Lower leg skin (tissue), 4 donors: ENCODE data around the gene PTTG1IP. TPM values are rescaled to one million over a fixed set of nuclear protein-coding genes. Genes with fewer than 3 reads are reported as not detected.

Experiments
- DNase-seq, 2 donors: peaks; one replicate each; pipeline ENCODE4 v3.0.0-alpha.2; 2019; ENCODE audit warnings: low spot score in 2 of 2
- H3K4me3 ChIP-seq: fragments of 200-600 bp; sonication (generic); 2 replicates; pipeline ENCODE4 v1.5.1; 2017; ENCODE audit warnings: mild to moderate bottlenecking, low read depth; ENCODE audit not compliant: poor library complexity, severe bottlenecking
- POLR2A ChIP-seq, 2 donors: fragments of 450-650 bp; IDR thresholded peaks; one replicate each; pipeline ENCODE4 v1.6.1; 2016 to 2017; ENCODE audit warnings: antibody characterized with exemption in 2 of 2, mild to moderate bottlenecking in 1 of 2, moderate library complexity in 1 of 2
- WGBS, 2 donors: methylation state at CpG; one replicate each; pipeline ENCODE4 v1.1.5; 2018; 5-methylcytosine and 5-hydroxymethylcytosine counted together
- intact Hi-C: fragments of 100-400 bp; cut with DNase I; formaldehyde crosslinking; loops from one replicate; pipeline ENCODE4 v1.15.0; 2023; ENCODE audit warnings: low total_unique reads
- total RNA-seq, 4 donors: library from RNA; depleted of rRNA; stranded (reverse); fragments of >200 nt; gene quantifications; one replicate each; pipeline ENCODE4 v1.1.0, GENCODE V29; 2016
- TF ChIP-seq, protein P1 (sequence below), 3 donors: fragments of 450-650 bp; IDR thresholded peaks; one replicate each; pipeline ENCODE4 v1.5.1; 2016; ENCODE audit warnings: antibody characterized with exemption in 3 of 3, mild to moderate bottlenecking in 3 of 3, moderate library complexity in 2 of 3

PTTG1IP gene
- total RNA-seq, 4 donors from 2014 or later, result 110 to 193 (median 133) TPM

DNA sequence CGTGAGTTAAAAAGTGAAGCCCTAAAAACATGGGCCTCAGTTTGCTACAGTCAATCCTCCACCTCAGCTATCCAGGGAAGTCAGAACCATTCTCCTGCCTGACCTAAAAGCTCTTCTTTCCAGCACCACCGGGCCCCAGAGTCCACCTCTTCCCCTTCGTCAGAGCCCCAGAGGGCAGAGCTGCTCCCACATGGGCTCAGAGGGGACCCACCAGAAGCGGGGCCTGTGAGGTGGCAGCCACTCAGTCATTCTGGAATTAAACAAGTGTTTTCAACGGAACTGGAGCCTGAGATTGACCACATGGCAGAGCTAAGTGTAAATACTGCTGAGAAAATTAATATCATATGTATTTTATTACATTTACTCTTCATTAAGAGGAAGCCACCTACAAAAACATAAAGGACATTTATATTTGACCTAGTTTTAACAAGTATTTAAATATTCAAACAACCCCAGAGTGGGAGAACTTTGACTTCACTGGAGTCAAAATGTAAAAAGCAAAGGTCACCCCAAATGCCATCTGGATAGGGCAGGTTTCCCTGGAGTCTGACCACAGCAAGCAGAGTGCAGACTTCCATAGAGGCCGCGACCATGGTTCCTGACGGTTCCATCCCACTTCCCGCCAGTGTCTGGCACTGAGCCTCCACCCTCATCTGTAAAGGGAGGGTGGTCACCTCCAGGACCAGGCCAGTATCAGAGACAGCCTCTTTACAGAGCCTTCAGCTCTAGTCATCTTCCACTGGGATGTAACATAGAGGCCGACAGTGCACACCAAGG lies 57.5 kb downstream of the PTTG1IP start:
- no peak for TF ChIP-seq POLR2A (IDR thresholded peaks at IDR 0.05)
- TF ChIP-seq, protein P1, sequence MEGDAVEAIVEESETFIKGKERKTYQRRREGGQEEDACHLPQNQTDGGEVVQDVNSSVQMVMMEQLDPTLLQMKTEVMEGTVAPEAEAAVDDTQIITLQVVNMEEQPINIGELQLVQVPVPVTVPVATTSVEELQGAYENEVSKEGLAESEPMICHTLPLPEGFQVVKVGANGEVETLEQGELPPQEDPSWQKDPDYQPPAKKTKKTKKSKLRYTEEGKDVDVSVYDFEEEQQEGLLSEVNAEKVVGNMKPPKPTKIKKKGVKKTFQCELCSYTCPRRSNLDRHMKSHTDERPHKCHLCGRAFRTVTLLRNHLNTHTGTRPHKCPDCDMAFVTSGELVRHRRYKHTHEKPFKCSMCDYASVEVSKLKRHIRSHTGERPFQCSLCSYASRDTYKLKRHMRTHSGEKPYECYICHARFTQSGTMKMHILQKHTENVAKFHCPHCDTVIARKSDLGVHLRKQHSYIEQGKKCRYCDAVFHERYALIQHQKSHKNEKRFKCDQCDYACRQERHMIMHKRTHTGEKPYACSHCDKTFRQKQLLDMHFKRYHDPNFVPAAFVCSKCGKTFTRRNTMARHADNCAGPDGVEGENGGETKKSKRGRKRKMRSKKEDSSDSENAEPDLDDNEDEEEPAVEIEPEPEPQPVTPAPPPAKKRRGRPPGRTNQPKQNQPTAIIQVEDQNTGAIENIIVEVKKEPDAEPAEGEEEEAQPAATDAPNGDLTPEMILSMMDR (IDR thresholded peaks at IDR 0.05), result no peak
- DNase-seq, result no peak
- intact Hi-C loops, result loop anchor here (10.0 kb wide), 1 partner anchor 59 kb away; the partner anchor contains the start of gene PTTG1IP
- WGBS, 2 donors, result 73 to 80% methylated on average over 10 of the region's 10 CpGs
- no peak overlapping the region for H3K4me3 ChIP-seq

- WGBS, 2 donors, result 86 to 88% methylated on average over 1 to 8 of the region's 8 CpGs
- DNase-seq, result no peak
- TF ChIP-seq, protein P1 (IDR thresholded peaks at IDR 0.05), result no peak
- no peak for TF ChIP-seq POLR2A (IDR thresholded peaks at IDR 0.05)
- intact Hi-C loops, result loop anchor here (10.0 kb wide), 1 partner anchor 60 kb away; the partner anchor contains the start of gene PTTG1IP
- H3K4me3 ChIP-seq, result no peak overlapping the region
These were observed 58.3 kb downstream of the PTTG1IP start for GRCh38 chr21:44815225-44815624.

GRCh38 chr21:44814498-44815023 lies 58.9 kb downstream of the PTTG1IP start:
- intact Hi-C loops, result loop anchor here (10.0 kb wide), 1 partner anchor 60 kb away; the partner anchor contains the start of gene PTTG1IP
- WGBS, 2 donors, result 70 to 76% methylated on average over 11 of the region's 11 CpGs
- no peak for TF ChIP-seq POLR2A (IDR thresholded peaks at IDR 0.05)
- TF ChIP-seq, protein P1 (IDR thresholded peaks at IDR 0.05), result no peak
- no peak overlapping the region for H3K4me3 ChIP-seq
- DNase-seq, result no peak

DNA sequence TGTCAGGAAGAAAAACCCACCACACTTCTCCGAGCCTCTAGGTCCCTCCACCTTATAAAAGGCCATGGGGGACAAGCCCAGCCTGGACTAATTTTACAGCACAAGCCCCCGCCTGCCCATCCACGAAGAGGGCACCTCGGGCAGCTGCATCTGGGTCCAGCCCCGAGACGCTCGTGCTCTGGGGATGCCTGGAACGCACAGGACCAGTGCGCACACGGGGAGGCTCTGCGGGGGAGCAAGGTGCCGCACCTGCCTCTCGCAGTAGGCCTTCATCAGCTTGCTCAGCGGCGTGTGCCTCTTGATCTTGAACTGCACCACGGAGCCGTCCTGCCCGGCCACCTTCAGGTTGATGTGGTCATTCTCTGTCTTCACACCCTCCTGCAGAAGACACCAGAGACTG lies 59.8 kb downstream of the PTTG1IP start:
- 83 to 91% methylated on average over 18 of the region's 18 CpGs for WGBS, 2 donors
- TF ChIP-seq, protein P1 (IDR thresholded peaks at IDR 0.05), result no peak
- no peak for TF ChIP-seq POLR2A (IDR thresholded peaks at IDR 0.05)
- no peak for DNase-seq
- no peak overlapping the region for H3K4me3 ChIP-seq
- intact Hi-C loops, result loop anchor here (10.0 kb wide), 1 partner anchor 61 kb away; the partner anchor contains the start of gene PTTG1IP

GRCh38 chr21:44813149-44813548 lies 60.3 kb downstream of the PTTG1IP start:
- intact Hi-C loops, result loop anchor here (10.0 kb wide), 1 partner anchor 62 kb away; the partner anchor contains the start of gene PTTG1IP
- DNase-seq, result no peak
- WGBS, 2 donors, result 90 to 91% methylated on average over 10 of the region's 10 CpGs
- TF ChIP-seq, protein P1 (IDR thresholded peaks at IDR 0.05), result no peak
- no peak for TF ChIP-seq POLR2A (IDR thresholded peaks at IDR 0.05)
- H3K4me3 ChIP-seq, result no peak overlapping the region
